H1 (cell line): ENCODE results near the gene RGL2.

Source experiments
- CEBPB ChIP-seq: IDR thresholded peaks from 2 replicates; pipeline ENCODE4 v1.6.1; 2012; ENCODE audit warnings: low read depth, low read length
- CTCF ChIP-seq, 3 experiments: IDR thresholded peaks; 1 replicate in 2 of 3; 2 replicates in 1 of 3; pipeline versions ENCODE4 v1.5.1 to v1.6.1; 2011; ENCODE audit warnings: low read length in 3 of 3, mild to moderate bottlenecking in 3 of 3, inconsistent platforms in 2 of 3, low read depth in 1 of 3, moderate library complexity in 1 of 3; ENCODE audit not compliant: insufficient read depth in 1 of 3; ENCODE audit errors: control extremely low read depth in 1 of 3
- EZH2 ChIP-seq: fragments of 200-600 bp; sonication (generic); IDR thresholded peaks from 2 replicates; pipeline ENCODE4 v1.7.1; 2012; ENCODE audit warnings: low read depth, mild to moderate bottlenecking, moderate library complexity, low read length, inconsistent platforms; ENCODE audit not compliant: severe bottlenecking
- JUN ChIP-seq: IDR thresholded peaks from 2 replicates; pipeline ENCODE4 v1.6.1; 2011; ENCODE audit warnings: low read depth, mild to moderate bottlenecking, improper control_type of control experiment, low read length
- KDM5A ChIP-seq: fragments of 200-600 bp; IDR thresholded peaks from 2 replicates; pipeline ENCODE4 v1.7.1; 2012; ENCODE audit warnings: mild to moderate bottlenecking, low read length, inconsistent platforms, mixed read lengths
- POLR2A ChIP-seq, 2 experiments: IDR thresholded peaks; 1 replicate in 1 of 2; 2 replicates in 1 of 2; pipeline ENCODE4 v1.6.1; 2011; ENCODE audit warnings: low read depth in 2 of 2, low read length in 2 of 2, mild to moderate bottlenecking in 2 of 2; ENCODE audit errors: control extremely low read depth in 1 of 2
- POLR2AphosphoS5 ChIP-seq: IDR thresholded peaks from 2 replicates; pipeline ENCODE4 v1.6.1; 2011; ENCODE audit warnings: low read depth, low read length
- RFX5 ChIP-seq: IDR thresholded peaks from 2 replicates; pipeline ENCODE4 v1.6.1; 2011; ENCODE audit warnings: low read depth, low read length, improper control_type of control experiment, borderline replicate concordance
- RNF2 ChIP-seq: fragments of 200-900, 300-1000 bp; sonication (generic); IDR thresholded peaks from 2 replicates; pipeline ENCODE4 v1.7.1; 2016; ENCODE audit warnings: borderline replicate concordance, low read depth, mild to moderate bottlenecking, antibody characterized with exemption, low read length; ENCODE audit not compliant: poor library complexity, severe bottlenecking; ENCODE audit errors: missing control alignments
- TAF1 ChIP-seq: IDR thresholded peaks from 2 replicates; pipeline ENCODE4 v1.6.1; 2011; ENCODE audit warnings: mild to moderate bottlenecking, low read depth, low read length
- TBP ChIP-seq: IDR thresholded peaks from 2 replicates; pipeline ENCODE4 v1.6.1; 2011; ENCODE audit warnings: low read depth, low read length, improper control_type of control experiment
- TEAD4 ChIP-seq: IDR thresholded peaks from 2 replicates; pipeline ENCODE4 v1.6.1; 2012; ENCODE audit warnings: low read depth, low read length, inconsistent platforms, mixed read lengths

- TF ChIP-seq POLR2A (IDR thresholded peaks at IDR 0.05; ENCODE audit: control extremely low read depth in 1 of 2, low read depth in 2 of 2, low read length in 2 of 2): no peak
- no peak for TF ChIP-seq CTCF (IDR thresholded peaks at IDR 0.05; ENCODE audit: control extremely low read depth in 1 of 3, insufficient read depth in 1 of 3, low read depth in 1 of 3, low read length in 3 of 3)
- no peak for TF ChIP-seq RFX5
- no peak for TF ChIP-seq EZH2
- TF ChIP-seq TAF1: no peak
- no peak for TF ChIP-seq POLR2AphosphoS5
- TF ChIP-seq RNF2: no peak
- TF ChIP-seq KDM5A: no peak
- no peak for TF ChIP-seq JUN
- no peak for TF ChIP-seq CEBPB
- TF ChIP-seq TBP: no peak
- no peak for TF ChIP-seq TEAD4
Measured at GRCh38 chr6:33252759-33253158, 46.0 kb downstream of the RGL2 start.
